Fibroblast of lung (primary cell): ENCODE results near the gene SMIM38.

Source experiments
- CTCF ChIP-seq, 2 donors: IDR thresholded peaks in 1 of 2; conservative IDR thresholded peaks in 1 of 2; 1 replicate in 1 of 2; 2 replicates in 1 of 2; pipeline ENCODE4 v1.5.1; 2011 to 2012; ENCODE audit warnings: low read length in 2 of 2, control low read depth in 1 of 2, inconsistent platforms in 1 of 2, low read depth in 1 of 2, mild to moderate bottlenecking in 1 of 2
- EZH2 ChIP-seq: IDR thresholded peaks from 2 replicates; pipeline ENCODE4 v1.5.1; 2012; ENCODE audit warnings: low read length, control low read depth, mild to moderate bottlenecking; ENCODE audit errors: missing control alignments

- TF ChIP-seq CTCF (conservative IDR thresholded peaks at IDR 0.05 in 1 of 2, IDR thresholded peaks at IDR 0.05 in 1 of 2; ENCODE audit: low read depth in 1 of 2, low read length in 2 of 2) (no peak), EZH2 (no peak)
Observed at GRCh38 chr11:69131121-69131566, 24.6 kb upstream of the SMIM38 start.
